ENCODE results near the gene RPA3. TPM values are rescaled to one million over a fixed set of nuclear protein-coding genes. Genes with fewer than 3 reads are reported as not detected.

The RPA3 gene
- 8.5 and 22.5 TPM in 2 replicates for total RNA-seq

GRCh38 chr7:7718492-7718891 lies at the start of gene RPA3:
Gene RPA3 (minus strand): TSS chr7:7718607. CDS start chr7:7640418, 78,189 bp downstream.
- no peak for DNase-seq (ENCODE audit: low read depth in 2 of 2)

- DNase-seq (ENCODE audit: low read depth in 2 of 2), result no peak
These were observed 48.3 kb upstream of the RPA3 start for GRCh38 chr7:7766671-7767070.

- DNase-seq (ENCODE audit: low read depth in 2 of 2), result no peak
These were observed 47.0 kb upstream of the RPA3 start for GRCh38 chr7:7765422-7765821.

DNA sequence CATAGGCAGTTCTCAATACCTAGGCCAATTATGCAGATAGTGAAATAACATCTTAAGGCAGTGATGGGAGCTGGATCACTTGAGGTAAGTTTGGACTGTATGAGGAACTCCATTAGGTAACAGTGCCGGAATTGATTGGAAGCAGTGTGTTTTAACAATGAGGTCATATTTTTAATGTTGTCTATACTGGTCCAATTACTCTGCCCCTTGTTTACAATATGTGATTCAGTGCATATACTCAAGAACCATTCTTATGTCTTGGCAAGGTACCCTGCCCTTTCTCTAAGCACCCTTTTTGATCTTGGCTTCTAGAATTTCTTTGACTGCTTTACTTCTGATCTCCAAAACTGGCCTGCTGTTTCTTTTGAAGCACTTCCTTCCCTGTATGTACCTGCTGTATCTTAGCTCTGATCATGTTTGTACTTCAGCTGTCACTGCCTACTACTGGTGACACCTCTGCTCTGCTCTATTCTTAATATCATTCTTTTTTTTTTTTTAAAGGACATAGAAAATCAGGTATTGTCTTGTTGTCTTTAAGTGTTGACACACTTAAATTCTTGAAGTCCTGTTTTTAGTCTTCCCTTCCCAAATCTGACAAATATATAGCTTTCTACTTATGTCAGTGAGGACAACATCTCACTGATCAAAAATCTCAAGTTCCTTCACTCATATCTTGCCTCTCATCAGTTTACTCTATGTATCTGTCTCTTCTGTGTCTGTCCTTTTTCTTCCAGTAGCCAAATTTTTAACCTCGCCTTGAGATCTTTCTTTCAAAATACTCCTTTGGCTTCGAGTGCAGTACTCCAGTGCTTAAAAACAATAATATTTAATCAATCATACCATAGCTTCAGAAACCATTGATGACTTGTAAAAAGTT lies 46.4 kb upstream of the RPA3 start:
- DNase-seq (ENCODE audit: low read depth in 2 of 2), result no peak

DNA sequence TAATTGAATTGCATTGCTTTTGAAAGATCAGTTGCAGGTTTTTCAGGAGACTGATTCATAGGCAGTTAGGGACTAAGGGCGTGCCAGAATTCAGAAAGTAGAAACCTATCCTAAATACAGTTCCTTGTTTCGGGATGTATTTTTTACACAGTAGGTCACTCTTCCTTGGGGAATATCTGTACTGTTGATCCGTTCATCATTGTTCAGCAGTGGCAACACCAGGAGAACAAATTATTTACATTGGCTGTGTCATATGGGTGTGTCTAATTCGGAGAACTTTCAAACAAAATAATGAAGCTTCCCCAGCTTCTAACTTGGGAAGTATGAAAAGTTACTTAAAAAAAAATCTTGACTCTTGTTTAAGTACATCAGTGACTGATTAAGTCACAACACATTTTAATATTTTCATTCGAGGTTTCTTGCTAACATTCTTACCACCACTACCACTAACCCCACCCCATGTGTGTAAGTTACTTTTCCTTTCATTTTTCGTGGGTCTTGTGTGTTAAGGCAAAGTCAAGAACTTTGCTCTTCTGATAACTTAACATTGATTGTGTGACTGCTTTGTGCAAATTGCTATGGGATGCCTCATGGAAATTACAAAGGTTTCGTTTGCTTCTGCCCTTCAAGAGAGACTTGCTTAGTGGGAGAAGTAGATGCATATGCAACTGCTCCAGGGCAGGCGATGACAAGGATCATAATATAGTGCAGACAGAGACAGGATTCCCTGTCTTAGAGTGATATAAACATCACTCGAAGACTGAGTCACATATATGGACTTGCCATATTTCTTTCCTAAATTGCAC lies 43.8 kb upstream of the RPA3 start:
- peak in 1 of 2 donors; percentile 21 for DNase-seq (ENCODE audit: low read depth in 2 of 2)

DNA sequence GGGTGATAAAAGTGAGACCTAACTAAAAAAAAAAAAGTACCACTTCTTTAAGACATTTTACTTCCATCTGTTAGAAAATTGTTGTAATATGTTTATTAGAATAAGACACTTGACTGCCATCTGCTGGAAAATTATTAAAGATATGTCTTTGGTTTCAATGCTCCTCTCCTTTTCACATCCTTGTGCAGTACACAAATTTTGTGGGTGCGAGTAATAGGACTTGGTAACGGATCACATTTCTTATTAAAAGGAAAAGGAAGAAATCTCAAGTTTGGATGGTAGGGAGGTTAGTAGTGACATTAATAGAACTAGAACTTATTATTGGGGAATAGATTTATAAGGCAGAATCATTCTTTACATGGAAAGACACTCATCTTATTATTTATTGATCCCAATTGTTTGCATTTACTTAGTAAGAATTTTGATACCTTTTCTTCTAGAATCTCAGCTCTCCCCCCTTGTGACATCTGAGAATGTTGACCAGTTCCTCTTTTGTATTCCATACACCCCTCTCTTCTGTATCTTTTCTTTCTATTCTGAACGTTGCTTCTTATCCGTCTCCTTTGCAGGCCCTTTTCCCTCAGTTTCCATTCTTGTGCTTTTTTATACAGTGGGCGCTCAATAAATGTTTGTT lies 43.0 kb upstream of the RPA3 start:
- peak; percentile 15 to 59 for DNase-seq (ENCODE audit: low read depth in 2 of 2)

DNA sequence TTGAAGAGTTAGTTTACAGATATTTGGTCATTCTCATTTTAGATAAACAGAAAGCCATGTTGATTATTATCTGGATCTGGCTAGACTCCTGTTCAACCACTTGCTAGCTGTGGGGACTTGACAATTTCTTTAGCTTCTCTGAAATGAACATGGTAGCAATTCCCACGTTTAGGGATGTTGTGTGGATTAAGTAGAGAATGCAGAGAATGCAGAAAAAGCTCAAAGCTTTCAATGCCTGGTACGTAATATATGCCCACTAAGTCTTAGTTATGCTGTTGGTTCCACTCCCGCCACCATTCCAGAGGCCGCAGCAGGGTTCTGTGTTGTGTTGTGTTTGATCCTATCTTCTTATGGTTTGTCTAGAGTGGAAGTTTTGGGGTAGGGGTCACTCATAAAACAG lies 39.2 kb upstream of the RPA3 start:
- no peak for DNase-seq (ENCODE audit: low read depth in 2 of 2)

DNA sequence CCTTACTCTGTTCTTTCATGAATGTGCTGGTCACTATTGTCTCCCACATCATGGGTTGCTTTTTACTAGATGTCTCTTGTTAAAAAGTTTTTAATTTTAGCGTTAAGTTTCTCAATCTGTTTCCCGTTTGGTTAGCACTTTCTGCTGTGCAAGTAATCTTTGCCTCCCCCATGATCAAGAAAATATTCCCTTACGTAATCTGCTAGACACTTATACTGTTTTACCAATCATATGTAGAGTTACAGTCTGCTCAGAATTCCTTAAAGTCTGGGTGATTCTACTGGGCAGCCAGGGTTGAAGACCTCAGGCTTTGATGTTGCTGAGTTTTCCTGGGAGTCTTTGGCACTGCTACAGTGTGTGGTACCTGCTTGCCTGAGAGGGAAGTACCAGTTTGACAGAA lies 38.2 kb upstream of the RPA3 start:
- DNase-seq (ENCODE audit: low read depth in 2 of 2), result no peak

DNA sequence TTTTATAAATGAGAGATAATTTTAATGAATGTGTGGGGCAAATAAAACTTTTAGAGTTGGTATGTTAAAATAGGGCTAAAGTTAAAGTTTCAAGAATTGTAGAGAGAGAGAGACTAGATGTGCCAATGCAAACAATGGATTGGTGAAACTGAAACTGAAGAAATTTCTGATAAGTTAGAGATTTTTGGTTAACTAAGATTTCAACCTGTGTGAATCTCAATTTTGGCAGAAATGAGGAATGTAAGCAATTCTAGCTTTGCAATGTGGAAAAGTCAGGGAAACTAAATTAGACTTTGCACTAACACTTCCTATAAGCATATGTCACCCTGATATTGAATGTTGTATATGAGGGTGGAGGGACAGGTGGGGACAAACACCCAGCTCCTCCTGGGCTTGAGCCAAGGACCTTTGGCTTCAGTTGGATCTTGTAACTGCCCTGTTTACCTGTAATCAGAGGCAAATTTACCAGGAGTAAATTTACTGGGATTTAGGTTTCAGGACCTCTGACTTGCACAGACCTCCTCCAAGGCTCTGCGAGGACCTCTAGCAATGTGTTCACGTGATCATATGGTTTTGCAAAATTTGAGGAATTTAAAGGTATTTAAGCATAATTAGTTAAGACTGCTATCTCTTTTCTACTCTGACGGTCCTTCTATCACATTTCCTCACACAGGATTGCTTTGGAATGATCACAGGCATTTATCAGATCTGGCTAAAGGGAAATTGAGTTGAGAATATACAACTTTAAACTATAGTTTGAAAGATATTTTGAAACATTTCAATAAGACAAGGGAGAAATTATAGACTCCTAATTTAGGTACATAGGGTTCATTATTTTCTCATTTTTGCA lies 33.1 kb upstream of the RPA3 start:
- DNase-seq (ENCODE audit: low read depth in 2 of 2), result no peak

GRCh38 chr7:7750571-7751242 lies 32.3 kb upstream of the RPA3 start:
- no peak for DNase-seq (ENCODE audit: low read depth in 2 of 2)

- no peak for DNase-seq (ENCODE audit: low read depth in 2 of 2)
These were observed 28.1 kb upstream of the RPA3 start for GRCh38 chr7:7746458-7746857.

- no peak for DNase-seq (ENCODE audit: low read depth in 2 of 2)
These were observed 27.6 kb upstream of the RPA3 start for GRCh38 chr7:7745966-7746365.

GRCh38 chr7:7745258-7745657 lies 26.9 kb upstream of the RPA3 start:
- DNase-seq (ENCODE audit: low read depth in 2 of 2), result no peak

GRCh38 chr7:7742223-7742622 lies 23.8 kb upstream of the RPA3 start:
- DNase-seq (ENCODE audit: low read depth in 2 of 2), result no peak

DNA sequence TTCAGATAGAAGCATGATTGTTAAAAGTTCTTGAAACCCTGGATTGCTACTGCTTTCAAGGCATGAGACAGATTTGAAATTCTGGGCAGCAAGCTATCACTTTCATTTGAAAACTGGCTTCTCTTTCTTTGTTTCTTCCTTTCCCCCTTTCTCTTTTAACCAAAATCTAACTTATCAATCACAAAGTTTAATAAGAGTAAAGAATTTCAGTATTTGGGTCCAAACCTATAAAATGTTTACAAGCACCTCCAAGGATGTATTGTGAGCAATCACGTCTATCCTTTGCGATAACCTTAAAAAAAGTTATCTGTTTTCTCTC lies 21.6 kb upstream of the RPA3 start:
- no peak for DNase-seq (ENCODE audit: low read depth in 2 of 2)

- DNase-seq (ENCODE audit: low read depth in 2 of 2), result no peak
These were observed 21.0 kb upstream of the RPA3 start for GRCh38 chr7:7739204-7740036.

GRCh38 chr7:7738622-7739021 lies 20.2 kb upstream of the RPA3 start:
- no peak for DNase-seq (ENCODE audit: low read depth in 2 of 2)

DNA sequence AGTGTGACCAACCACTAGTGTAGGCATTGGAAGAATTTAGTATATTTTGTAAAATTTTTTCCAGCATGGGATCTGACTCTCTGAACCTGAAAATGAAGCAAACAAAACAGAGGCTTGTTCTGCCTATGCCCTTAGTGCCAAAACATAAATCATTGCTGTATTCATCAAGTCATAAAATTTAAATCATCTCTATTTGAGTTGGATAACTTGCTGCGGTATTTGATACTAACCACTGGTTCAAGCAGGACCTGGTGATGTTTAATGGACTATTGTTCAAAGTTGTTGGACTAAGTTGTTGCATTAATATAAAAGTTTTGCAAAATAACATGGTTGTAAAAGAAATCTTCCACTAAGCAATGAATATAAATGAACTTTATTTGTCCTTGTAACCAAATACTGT lies 19.8 kb upstream of the RPA3 start:
- no peak for DNase-seq (ENCODE audit: low read depth in 2 of 2)

DNA sequence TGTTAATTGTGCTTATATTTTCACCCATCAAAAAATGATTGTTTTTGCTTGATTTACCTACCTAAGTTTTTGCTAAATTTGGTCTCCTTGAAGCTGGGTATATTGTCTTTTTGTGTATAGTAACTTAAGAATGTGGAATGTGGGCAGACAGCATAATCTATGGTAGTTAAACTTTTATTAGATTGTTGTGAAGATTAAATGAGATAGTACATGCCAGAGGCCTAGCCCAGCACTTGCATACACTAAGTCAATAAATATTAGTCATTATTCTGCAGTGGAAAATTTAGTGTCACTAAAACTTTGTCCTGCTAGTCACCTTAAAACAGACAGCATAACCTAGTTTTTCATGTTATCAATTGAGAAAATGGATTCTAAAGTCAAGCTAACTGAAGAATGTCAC lies 19.3 kb upstream of the RPA3 start:
- no peak for DNase-seq (ENCODE audit: low read depth in 2 of 2)

GRCh38 chr7:7736671-7737070 lies 18.3 kb upstream of the RPA3 start:
- DNase-seq (ENCODE audit: low read depth in 2 of 2), result no peak
